Endothelial cell of hepatic sinusoid (primary cell): Measurements from ENCODE around the gene ADRA2A.

ENCODE experiments used
- in situ Hi-C: cut with HindIII; loops from 2 replicates; pipeline ENCODE4 v1.10.0; 2017; ENCODE audit warnings: low sequenced_read_pairs

The ADRA2A gene

DNA sequence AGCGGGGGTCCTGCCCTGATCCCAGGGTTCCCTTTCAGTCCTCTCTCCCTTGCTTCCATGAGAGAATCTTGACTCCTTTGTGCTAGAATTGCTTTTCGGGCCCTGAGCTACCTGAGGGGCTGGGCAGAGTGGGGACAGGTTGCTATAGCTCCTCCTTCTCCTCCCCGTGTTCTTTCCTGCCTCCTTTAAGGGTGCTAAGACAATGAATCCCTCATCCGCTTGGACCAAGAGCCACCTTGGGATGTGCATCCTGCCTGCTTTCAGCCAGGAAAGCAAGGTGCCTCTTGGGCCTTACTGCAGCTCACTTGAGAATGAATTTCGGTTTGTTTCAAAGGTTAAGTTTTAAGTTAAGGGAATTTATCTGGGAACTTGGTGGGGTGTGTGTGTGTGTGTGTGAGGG lies 53.6 kb downstream of the ADRA2A start:
- in situ Hi-C loops = no loop called here
